ENCODE measurements around the gene POLR3GL.

The POLR3GL gene

DNA sequence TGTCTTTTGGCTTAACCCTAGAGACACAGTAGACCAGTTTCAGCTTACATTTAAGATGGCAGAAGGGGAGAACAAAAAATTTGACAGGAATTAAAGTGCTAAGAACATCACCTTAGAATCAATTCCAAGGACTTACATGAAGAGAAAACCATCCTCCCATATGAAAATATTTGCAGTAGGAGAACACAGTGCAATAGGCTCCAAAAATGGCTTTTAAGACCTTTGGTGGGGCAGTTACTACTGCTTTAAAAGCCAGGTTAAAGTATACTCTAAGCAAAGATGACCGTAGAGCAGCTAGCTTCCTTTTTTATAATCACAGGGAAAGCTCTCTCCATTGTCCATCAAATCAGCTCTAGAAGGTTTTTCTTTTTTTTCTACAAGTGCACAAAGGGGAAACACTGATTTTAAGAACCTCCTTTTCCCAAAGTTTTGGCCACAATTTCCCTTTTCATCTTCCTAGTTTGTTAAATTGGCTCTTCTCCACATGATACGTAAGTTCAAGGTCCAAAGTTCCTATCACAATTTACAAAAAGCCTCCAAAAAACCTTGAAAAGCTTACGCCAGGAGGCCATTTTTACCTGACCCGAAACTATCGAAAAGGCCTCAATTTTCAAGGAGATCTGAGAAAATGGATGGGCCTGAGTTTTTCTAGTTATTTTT is 28.6 kb downstream of the POLR3GL start:
- DNase-seq (ENCODE audit: low spot score): no peak

DNA sequence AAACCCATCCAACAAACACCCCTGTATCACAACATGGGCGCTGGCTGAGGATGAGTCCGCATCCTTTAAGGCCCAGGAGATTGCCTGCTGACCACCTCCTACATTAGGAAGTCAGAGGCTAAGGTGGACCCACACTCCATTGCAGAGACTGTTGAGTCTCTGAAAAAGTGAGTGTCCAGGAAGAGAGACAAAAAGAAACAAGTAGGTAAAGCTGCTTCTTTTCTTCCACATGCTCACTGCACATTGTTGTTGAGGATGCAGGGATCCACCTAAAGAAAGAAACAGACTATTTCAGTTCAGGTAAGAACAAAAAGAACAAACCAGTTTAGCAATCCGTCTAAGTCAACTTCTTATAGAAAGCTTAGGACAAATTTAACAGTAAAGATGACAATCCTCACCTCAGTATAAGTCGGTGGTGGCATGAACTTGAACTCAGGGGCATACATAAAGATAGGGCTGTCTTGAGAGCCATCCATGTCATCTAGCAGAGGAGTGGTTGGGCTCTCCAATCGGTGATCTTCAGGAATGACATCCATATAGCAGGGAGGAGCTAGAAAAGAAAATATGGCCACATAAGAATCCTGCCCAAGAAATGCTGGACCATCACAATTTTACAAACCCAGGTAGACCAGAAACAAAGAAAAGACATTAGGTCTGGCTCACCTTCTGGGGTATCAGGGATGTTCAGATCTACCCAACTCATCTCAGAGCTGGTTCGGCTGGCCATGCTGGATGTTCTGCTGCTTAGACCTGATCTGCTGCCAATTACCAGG is 29.3 kb downstream of the POLR3GL start:
- DNase-seq (ENCODE audit: low spot score): no peak

DNA sequence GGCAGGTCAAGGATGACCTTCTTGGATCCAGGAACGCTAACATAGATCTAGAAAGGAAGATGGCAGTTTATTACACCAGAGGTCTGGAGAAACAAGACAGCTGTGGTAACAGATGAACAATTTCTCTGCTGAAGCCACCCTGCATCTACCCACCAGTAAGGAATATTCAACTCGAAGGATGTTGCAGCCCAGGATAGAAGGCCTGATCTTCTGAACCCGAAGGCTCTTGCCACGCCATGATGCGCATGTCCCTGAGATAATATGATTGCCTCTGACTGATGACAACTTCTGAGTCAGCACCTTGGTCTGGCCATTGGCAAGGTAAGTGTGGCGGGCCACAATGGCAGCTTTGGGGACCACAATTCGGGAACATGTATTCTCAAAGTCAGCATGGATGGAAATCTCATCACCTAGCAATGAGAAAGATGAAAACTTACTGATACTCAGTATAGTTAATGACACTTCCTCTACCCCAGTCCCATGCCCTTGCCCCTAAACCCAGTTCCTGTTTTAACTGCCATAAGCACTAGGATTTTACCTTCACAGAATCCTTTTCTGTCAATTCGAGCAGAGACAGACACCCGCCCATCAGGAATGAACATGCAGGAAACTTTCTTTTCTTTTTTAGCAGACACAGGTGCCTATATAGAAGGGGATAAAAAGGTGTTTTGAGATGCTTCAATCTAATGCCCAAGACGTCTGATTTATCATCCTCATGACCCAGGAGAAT is 30.1 kb downstream of the POLR3GL start:
- DNase-seq (ENCODE audit: low spot score): no peak

DNA sequence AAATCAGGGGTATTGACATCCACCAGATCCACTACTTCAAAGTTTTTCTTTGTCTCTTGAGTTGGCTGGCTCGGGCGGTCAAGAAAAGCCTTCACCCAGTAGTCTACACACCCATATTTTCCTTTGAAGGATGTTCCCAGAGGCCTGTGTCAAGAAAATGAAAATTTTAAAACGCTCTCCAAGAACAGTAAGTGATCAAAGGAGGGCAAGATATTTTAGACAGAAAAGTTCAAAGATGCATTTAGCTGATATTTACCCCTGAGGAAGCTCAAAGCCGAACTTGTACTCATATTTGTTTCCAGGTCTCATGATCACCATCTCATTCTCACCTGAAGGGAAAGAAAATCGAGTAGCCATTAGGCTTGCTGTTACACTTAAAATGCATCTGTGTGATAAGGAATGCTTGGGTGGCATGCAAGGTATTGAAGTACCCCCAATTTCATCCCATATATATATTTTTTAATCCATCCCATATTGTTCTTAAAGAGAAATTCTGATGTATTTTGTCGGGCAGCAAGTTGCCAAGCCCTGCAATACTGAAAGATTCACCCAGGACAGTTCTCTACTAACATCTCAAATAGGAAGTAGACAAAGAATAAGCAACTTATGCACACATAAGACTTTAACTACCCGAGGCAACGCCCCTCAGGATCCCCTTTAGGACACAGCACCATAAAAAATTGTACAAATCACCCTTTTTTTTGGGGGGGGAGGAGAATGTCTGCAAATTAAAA is 30.8 kb downstream of the POLR3GL start:
- no peak for DNase-seq (ENCODE audit: low spot score)

DNA sequence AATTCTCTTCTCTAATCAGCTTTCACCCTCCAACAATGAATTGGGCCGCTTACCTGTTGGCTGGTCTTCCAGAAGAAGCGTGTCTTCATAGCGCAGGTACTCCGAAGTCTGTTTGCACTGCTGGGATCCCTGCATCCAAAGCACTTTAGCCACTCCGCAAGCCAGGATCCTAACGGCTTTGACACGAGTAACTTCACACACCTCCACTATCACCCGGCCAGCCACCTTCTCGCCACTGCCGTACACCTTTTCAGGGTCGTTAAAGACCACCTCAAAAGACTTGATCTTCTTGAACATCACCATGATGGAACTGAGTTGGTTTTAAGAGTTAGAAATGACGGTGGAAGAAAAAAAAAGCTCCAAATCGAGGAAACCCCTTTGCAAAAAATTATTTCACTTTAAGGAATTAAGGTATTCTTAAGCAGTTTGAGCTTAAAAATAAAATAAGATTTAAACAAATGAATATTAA is 31.5 kb downstream of the POLR3GL start:
- no peak for DNase-seq (ENCODE audit: low spot score)

DNA sequence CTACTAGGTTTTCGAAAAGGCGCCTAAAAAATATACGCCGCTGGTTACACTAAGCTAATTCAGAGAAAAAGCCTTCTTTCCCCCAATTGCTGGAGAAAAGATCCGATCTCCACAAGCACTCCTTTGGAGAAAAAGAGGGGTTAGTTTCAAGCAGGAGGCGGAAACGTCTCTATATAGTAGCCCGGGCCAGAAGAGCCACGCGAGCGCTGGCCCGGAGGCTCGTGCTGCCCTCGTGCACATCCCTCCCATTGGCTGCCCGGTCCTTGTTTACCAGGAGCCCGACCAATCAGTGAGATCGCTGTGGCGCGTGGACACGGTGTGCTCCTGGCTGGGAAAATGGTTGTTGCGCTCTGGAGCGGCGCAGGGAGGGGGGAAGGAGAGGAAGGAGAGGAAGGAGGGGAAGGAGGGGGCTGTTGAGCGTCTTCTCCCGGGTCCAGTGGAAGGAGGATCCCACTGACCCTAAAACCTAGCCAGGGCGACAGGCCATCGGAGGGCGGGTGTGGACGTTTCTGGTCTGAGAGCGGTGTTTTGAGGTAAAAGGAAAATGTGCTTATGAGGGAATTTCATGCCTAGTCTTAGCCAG is 32.0 kb downstream of the POLR3GL start, which contains the start of gene TXNIP:
TXNIP (minus strand) TSS at position 147 of the 583 bp plus-strand sequence. CDS start 313 bp downstream, outside the sequence.
- DNase-seq (ENCODE audit: low spot score): peak; percentile 91

DNA sequence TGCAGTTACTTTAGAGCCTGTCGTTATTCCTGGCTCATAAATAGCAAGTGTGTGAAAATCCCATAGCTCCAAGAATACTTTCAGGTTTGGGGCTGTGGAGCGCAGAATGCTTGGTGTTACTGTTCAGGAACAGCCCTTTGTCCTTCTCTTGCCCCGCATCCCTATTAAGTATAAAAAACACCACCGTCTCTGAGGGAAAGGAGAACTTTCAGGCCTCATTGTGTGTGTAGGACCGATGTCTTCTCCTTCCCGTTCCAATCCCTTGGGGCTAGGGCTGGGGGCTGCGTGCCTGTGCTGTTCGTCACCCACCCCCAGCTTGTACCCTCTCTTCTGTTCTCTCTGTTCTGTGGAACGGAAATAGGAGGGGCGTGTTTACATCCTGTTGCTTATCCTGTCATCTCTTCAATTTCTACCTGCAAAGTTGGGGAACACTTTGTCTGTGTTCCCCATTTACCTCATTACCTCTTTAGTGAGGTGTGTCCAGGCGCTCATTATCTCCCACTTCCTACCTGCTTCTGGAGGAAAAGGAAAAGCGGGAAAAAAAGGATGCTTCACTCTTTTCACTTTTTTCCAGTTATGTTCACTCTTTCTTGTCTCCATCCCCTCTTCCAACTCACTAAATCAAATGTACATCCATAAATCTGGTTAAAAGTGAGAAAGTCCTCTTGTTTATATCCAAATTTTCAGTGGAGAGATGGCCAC is 32.7 kb downstream of the POLR3GL start:
- DNase-seq (ENCODE audit: low spot score): peak; percentile 66

DNA sequence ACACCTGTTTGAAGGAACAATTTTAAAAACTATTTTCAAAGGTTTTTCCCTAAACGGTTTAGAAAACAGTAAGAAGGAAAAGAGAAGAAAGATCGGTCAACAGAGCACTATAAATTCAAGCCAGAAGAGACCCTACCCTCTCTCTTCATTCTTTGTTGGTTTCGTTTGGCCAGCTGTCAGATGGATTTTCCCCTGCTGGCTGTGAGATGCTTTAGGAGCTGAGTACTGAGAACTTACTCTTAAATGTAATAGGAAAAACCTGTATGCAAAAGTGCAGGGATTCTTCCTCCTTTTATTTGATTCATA is 33.2 kb downstream of the POLR3GL start:
- DNase-seq (ENCODE audit: low spot score): no peak

DNA sequence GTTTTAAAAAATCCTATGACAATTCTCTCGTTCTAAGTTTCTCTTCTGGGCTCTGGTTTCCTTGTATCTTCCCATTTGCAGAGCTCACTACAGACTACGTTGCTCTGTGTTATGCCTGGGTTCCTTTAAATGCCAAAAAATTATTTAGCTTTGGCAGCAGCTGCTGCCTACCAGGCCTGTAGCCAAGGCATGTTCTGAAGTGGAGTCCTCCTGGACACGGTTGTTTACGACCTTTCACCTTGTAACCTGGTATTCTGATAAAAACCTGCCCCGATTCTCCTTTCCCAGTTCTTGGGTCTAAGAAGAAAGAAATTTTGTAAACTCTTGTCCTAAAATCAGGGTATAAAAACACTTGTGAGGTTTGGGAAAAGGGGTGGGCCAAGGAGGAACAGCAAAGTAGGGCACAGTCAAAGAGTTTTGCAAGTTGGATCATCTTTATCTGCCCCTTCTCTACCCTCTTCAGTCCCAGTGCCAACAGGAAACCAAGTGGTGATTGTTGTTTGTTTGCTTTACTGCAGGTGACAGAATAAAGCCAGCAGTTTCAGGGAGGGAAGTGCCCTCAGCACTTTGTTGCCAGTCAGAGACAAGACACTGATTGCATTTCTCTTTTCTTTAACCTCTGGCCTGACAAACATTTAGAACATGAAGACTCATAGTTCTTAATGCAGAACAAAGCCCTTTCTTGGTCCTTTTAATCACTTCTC is 35.0 kb downstream of the POLR3GL start:
- peak; percentile 69 for DNase-seq (ENCODE audit: low spot score)

DNA sequence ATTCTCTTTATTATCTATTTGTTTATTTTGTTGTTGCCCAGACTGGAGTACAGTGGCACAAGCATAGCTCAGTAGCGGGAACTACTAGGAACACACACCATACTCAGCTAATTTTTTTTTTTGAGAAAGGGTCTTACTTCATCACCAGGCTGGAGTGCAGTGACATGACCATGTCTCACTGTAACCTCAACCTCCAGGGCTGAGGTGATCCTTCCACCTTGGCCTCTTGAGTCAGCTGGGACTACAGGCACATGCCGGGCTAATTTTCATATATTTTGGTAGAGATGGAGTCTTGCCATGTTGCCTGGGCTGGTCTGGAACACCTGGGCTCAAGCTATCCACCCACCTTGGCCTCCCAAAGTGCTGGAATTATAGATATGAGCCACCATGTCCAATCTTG is 37.2 kb downstream of the POLR3GL start:
- DNase-seq (ENCODE audit: low spot score): no peak

DNA sequence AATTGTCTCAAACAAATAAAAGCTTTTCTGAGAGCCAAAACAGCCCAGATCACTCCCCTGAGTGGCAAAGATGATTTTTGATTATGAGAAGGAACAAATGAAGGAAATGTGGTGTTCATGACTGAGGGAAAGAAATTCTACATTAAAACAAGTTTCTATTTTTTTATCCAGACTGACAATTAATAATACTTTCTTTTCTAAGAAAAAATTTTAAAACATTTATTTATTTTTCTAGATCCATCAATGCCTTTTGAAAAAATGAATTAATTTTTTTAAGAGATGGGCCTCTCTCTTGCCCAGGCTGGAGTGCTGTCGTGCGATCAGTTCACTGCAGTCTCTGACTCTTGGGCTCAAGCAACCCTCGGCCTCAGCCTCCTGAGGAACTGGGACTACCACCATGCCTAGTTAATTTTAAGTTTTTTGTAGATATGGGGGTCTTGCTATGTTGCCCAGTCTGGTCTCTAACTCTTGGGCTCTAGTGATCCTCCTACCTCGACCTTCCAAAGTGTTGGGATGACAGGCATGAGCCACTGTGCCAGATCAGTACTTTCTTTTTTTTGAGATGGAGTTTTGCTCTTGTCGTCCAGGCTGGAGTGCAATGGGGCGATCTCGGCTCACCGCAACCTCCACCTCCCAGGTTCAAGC is 43.1 kb downstream of the POLR3GL start:
- no peak for DNase-seq (ENCODE audit: low spot score)

DNA sequence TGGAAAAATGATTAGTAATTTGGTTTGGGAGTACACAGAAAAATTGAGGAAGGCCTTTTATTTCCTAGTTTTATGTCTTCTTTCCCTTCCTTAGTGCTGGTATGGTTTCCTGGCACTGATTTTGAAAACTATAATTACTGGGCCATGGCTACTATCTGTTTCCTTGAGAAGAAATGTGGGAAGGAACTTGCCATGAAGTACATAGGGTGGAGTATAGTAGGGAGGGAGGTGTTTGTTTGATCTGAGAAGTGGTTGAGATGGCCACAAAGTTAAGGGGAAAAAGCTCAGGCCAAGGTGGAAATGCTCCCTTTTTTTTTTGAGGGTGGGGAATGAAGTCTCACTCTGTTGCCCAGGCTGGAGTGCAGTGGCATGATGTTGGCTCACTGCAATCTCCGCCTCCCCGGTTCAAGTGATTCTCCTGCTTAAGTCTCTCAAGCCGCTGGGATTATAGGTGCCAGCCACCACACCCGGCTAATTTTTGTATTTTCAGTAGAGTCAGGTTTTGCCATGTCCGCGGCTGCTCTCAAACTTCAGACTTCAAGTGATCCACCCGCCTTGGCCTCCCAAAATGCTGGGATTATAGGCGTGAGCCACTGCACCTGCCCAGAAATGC is 45.7 kb downstream of the POLR3GL start:
- DNase-seq (ENCODE audit: low spot score): no peak

DNA sequence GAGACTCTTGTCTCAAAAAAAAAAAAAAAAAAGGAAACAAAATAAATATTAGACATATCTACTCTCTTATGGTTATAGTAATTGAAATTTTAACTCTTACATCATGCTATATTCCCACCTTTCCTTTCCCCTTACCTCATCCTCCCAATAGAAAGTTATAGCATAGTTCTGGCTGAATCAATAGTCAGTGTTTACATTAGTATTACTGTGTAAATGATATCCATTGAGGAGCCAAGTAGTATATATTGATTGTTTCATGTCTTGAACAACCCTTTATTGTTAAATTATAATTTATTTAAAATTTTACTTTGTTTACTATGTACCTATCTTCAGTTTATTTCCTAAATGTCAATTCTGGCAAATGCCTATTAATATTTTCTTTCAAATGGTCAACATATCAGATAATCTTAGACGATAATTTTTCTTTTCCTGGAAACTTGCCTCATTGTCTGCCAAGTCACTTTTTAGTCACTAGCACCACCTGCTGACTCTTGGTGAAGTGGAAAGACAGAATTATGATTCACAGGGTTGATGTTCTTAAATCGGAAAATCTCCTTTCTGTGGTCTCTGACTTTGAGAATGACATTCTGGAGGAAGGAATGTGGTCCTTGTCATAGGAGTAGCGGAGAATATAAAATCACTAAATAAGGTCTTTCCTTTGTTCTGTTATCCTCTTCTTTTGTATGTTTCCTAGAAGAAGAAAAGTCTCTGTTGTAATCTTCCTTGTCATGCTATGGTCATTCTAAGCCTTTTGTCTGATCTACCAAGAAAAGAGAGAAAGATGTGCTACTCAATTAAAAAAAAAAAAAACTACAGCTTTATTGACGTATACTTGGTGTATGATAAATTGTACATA is 48.4 kb downstream of the POLR3GL start:
- peak; percentile 79 for DNase-seq (ENCODE audit: low spot score)

DNA sequence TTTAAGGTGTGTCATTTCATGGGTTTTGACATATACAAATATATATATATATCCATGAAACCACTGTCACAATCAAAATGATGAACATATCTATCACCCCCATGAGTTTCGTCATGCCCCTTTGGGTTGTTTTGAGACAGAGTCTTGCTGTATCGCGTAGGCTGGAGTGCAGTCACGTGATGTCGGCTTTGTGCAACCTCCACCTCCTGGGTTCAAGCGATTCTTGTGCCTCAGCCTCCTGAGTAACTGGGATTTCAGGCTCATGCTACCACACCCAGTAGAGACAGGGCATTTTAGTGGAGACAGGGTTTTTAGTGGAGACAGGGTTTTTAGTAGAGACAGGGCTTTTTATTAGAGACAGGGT is 49.1 kb downstream of the POLR3GL start:
- no peak for DNase-seq (ENCODE audit: low spot score)

DNA sequence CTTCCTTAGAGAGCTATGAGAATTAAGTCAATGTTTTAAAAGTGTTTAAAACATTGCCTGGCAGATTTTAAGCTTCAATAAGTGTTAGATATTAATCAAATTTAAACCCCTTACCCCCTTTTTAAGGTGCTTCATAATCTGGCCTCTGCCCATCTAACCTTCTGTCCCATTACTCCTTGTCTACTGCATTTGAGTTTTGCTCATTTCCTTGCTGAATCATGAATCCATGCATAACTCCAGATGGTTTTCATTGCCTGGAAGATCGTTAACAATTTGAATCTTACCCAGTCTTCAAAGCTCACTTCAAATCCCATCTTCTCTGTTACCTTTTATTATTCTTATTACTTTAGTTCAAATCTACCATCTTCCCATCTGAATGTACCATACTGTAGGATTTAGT is 52.4 kb downstream of the POLR3GL start:
- no peak for DNase-seq (ENCODE audit: low spot score)

DNA sequence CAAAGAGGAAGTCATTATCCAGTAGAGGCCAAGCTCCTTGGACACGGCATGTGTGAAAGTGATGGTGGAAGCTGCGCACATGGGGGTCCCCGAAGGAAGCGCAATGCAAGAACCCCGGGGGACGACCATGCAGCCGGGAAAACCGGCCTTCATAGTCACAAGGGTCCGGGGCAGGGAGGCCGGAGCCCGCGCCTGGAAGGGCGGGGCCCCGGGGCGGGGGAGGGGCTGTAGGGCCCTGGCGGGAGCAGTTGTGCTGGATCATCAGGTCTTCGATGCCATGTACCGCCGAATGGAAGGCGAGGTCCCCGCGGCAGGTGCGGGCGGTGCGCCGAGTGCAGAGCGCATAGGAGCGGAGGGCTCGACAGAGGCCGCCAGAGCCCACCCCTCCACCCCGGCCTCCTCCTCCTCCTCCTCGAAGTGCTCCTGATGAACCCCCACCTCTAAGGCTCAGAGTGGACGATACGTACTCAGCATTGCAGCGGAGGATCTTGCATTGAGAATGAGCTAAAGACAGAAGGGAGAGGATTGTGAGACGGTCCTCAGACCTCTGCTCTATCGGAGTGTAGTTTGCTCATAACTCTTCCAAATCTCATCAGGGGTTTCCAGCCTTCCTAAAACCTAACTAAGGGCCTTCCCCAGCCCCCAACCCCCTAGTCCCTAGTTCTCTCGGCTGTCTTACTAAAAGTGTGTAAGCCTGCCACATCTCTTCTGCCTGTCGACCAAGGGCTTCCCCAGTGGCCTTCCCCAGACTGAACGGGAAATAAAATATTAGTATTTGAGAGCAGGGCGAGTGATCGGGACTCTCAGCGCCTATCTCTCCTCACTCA is 55.0 kb downstream of the POLR3GL start:
- no peak for DNase-seq (ENCODE audit: low spot score)

DNA sequence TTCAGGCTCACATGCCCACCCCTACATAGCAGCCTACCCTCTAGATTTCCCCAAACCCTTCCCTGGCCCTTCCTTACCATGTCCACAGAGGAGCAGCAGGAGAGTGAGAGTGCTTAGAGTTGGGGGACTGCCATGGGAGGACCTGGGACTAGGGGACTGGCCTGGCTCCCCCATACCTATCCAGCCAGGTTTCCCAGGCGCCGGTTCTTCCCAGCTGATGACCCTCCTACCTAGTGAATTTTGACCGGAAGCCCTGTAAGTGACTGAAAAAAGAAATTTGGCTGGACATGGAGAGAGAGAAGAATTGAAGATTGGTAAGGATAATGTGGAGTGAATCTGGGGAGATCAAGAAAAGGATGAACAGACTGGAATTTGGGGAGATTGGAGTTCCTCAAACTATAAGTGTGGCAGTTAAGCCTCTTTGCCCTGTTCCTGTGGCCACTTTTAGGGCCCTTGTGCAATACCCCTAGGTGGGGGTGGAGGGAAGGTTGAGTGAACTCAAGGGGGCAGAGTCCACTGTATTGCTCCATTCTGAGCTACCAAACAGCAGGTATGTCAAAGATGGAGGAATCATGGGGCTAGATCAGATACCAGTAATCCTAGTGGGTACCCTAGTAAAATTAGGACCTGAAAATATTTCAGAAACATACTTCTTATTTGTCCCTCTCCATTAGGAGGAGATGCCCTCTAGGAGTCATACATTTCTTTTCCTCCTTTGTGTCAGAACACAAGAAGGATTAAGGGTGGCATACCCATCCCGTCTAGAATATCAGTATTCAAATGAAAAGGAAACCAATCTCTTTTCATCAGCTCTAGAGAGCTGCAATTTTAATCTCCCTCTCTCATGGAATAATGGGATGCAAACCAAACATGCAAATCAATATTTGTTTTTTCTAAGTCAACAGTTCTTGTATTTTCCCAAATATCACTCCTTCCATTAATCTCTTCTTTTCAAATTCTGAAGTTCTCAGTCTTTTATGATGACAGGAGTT is 55.9 kb downstream of the POLR3GL start:
- no peak for DNase-seq (ENCODE audit: low spot score)

Measured in CD4-positive, alpha-beta T cell treated with Interleukin-15 for 4 hours (primary cell).